ENCODE results near the gene FLT4. TPM values are rescaled to one million over a fixed set of nuclear protein-coding genes. Genes with fewer than 3 reads are reported as not detected.

FLT4 gene
- total RNA-seq, 2 donors from 2014 or later: 18.0 to 29.6 TPM

DNA sequence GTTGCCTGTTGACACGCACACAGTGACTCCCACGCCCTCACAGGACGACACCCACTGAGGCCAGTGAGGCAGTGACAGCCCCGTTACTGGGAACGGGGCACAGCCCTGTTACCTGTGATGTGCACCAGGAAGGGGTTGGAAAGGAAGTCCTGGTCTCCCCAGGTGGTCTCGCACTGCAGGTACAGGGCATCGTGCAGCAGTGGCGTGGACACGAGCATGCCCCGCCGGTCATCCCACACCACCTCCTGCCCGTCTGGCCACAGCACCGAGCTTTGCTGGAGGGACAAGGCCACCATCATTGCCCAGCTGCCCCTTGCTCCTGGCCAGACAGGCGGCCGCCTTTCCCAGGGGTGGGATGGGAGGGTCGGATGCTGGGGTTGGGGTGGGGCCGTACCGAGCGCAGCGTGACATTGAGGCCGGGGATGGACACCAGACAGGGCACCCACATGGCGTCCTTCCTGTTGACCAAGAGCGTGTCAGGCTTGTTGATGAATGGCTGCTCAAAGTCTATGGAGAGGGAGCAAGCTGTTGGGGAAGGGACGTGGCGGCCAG, 19.5 kb downstream of the FLT4 start:
- intact Hi-C loops (cut with DNase I): no loop called here
- no peak for DNase-seq (ENCODE audit: low spot score)

DNA sequence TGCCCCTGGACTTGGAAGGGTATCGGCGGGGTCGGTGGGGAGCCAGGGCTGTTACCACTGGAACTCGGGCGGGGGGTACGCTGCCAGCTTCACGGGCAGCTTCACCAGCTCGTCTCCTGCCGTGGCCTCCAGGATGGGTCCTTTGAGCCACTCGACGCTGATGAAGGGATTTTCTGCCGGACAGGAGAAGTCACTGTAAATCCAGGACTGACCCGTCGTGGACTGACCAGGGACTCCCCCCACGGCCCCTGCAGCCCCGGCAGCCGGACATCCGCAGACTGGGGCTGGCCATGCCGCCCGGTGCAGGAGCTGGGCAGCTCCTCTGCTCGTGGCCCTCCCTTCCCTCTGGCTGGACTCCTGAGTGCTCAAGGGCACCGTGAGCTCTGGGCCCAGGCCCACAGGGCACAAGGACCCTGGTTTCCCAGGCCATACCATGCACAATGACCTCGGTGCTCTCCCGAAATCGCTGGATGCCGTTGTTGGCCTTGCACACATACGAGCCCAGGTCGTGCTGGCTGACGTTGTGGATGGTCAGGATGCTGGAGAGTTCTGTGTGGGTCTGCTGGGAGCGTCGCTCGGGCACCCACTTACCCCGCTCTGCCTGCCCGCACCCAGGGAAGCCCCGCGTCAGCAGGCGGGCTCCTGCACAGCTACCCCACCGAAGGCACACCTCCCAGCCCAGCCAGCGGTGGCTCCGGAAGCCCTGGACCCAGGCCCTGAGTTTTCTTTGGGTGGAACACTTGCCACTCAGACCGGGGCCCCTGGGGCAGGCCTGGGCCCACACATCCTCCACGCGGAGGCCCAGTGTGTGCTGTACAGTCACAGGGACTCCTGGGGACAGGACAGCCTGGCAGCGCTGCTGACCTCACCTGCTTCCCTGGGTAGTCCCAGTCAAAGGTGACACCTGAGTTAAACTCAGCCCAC, 20.3 kb downstream of the FLT4 start:
- no peak for DNase-seq (ENCODE audit: low spot score)
- intact Hi-C loops (cut with DNase I): no loop called here

DNA sequence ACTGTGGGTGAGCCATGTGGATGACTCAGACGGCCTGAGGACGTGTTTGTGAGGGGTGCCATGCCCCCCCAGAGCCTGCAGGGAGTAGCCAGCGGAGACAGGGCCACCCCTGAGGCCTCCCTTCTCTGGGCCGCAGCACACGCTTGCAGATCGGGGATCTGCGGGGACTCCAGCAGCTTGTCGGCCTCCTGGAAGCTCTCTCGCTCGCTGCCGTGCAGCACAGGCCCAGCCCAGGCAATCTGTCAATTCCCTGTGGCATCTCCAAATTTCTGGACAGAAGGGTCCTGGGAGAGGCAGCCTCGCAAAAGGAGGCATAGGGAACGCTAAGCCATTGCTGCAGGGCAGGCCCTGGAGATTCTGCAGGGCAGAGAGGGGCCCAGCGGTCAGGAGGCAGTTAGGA, 21.2 kb downstream of the FLT4 start:
- DNase-seq (ENCODE audit: low spot score): no peak
- intact Hi-C loops (cut with DNase I): no loop called here

DNA sequence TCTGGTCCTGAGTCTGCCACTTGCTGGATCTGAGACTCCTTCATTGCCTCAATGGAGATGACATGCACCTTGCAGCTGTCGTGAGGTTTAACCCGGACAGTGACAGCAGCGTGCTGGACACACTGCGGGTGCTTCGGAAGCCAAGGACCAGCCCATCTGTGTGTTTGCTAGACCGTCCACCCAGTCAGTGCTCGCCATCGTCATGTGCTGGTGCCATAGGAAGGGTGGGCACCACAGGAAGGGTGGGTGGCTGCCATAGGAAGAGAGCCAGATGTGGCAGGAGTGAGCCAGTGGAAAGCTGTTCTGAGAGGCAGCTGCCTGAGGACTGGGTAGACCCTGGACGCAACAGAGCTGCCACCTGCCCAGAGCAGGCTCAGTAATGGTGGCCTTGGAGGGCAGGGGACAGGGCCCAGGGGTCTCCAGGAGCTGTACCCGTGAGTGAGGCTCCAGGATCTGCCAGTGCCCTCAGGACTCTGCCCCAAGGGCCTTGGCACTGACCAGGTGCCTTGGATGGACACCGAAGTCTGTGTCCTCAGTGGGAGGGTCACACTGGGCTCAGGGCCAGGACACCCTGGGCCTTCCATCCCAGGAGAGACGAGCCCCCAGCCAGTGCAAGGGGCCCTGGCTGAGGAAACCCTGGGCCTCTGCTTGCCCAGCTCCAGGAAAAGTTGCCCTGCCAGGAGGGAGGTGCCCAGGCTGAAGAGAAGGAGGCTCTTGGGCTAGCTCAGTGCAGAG, 21.8 kb downstream of the FLT4 start:
- no peak for DNase-seq (ENCODE audit: low spot score)
- intact Hi-C loops (cut with DNase I): no loop called here

DNA sequence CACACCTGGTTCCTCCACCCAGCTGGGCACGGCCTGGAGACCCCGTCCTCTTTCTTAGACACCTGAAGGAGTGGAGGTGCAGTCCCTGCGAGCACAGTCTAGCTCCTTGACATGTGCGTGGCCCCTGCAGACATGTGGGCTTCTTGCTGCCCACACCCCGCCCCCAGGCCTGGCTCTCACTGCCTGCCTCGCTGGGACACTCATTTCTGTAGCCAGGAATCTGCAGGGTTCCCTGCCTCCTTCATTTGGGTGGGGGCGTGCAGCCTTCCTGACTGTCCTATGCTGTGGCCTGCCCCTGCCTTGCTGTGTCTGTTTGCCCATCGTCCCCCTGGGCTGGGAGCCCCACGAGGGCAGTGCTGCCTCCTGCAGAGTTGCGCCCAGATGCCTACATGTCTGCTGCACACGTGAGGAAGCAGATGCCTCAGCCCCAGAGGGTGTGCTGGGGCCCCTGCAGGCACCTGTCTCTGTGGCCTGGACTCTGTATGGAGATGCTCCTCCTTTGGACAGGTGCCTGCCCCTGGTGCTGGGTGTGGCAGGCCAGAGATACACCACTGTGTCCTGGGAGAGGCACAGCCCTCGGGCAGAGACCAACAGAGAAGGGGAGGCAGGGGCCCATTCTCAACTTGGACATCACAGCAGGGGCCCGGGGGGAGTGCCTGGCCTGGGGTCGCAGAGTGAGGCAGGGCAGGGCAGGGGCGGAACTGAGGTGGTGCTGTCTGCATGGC, 22.6 kb downstream of the FLT4 start:
- intact Hi-C loops (cut with DNase I): no loop called here
- DNase-seq (ENCODE audit: low spot score): no peak

DNA sequence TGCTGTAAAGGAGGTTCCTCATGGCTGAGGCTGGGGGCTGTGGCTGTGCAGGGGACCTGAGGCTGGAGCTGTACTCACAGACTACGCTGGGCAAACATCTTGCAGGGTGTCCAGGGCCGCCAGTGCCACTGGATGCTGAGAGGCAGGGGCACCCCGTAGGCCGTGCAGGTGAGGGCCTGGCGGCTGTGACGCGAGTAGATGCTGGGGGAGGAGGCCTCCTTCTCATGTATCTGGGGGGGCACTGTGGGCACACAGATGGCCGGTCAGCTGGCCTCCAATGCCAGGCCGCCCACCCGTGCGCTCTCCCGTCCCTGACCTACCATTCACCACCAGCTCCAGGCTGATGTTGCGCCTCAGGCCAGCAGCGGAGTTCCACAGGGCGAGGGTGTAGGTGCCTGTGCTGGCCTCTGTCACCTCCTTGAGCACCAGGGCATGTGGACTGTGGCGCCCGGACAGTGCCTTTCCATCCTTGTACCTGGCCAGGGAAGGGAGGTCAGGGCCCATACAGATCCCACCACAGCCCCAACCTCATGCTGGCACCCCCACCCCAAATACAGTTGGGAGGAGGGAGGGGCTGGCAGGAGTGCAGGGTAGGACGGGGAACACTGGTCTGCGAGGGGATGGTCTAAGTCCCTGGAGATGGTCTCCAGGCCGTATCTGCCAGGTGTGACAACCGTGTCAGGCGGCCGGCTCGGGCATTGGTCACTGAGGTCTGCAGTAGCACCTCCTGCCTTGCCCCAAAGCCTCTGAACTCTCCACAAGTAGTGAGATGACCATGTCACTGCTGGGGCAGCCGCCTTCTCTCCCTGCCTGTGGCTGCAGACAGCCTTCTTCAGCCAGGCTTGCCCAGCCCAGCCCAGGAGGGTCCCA, 23.4 kb downstream of the FLT4 start:
- intact Hi-C loops (cut with DNase I): no loop called here
- no peak for DNase-seq (ENCODE audit: low spot score)

DNA sequence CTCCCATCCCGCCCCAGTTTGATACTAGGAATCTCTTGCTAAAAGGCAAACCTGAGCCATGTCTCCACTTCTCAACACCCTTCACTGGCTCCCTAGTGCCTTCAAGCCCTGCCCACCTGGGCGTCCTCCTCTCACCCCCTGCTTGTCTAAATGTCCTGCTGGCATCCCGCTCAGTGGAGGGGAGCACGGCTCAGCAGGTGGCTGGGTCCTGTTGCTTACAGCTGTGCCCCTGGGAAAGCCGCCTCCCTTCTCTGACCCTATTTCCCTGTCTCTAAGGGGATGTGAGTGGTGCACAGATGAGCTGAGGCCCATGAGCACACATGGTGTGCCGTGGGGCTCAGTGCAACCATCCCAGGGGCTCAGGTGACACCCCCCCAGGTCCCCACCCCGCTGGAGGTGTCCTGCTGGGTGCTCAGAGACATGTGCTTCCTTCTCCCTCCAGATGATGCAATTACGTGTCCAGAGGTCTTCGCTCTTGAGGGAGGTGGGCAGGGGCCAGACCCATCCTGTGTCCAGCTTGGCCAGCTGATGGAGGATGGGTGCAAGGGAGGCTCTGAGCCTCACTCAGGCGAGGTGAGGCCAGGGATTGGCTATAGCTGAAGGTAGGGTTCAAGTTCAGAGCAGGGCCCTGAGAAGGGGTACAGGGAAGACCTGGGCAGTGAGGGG, 24.1 kb downstream of the FLT4 start:
- intact Hi-C loops (cut with DNase I): no loop called here
- no peak for DNase-seq (ENCODE audit: low spot score)

DNA sequence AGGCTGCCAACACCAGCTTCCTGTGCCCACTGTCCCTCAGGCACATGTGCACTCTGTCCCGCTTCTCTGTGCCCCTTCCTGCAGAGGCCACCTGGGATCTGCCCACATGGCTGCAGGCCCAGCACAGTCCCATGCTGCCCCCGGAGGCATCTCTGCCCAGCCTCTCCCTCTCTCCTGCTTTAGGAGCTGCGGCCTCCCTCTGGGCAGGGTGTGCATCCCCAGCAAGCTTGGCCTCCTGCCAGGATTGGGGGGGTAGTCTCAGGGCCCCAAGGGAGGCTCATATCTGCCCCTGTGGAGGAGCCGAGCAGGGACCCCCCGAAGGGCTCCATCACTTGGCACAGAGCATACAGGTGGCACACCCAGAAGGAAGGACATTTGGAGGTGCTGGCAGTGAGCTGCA, 24.8 kb downstream of the FLT4 start:
- intact Hi-C loops (cut with DNase I): no loop called here
- no peak for DNase-seq (ENCODE audit: low spot score)

DNA sequence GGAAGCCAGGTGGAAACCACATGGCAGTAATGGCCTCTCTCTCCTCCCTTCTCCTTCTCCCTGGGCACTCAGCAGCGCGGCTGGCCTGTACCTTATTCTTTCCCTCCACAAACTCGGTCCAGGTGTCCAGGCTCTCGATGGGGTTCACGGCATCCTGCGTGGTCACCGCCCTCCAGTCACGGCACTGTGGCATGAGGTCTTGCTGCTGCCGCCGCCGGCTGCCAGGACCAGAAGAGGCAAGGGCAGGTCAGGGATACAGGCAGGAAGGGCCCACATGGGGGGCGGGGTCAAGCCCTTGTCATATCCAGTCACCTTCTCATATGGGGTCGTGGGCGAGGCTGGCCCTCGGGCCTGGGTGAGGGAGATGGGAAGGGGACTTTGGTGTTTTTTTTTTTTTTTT, 25.6 kb downstream of the FLT4 start:
- DNase-seq (ENCODE audit: low spot score): no peak
- intact Hi-C loops (cut with DNase I): no loop called here

DNA sequence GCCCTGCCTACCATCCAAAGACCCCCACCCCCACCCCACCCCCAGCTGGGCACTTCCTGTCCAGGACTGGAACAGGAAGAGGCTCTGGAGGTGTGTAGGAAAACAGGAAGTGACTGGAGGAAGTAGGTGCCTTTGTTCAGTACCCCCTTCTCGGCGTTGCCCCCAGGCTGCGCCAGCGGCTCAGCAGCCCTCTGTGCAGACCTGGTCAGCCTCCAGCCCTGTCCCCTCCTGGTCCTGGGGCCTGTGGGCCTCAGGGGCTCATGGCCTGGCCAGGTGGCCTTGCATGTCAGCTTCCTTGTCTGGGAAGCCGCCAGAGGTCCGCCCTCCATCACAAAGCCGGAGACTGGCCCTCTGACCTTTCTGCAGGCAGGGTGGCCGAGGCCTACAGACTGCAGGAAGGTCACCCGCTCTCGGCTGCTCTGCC, 26.0 kb downstream of the FLT4 start:
- DNase-seq (ENCODE audit: low spot score): no peak
- intact Hi-C loops (cut with DNase I): no loop called here

DNA sequence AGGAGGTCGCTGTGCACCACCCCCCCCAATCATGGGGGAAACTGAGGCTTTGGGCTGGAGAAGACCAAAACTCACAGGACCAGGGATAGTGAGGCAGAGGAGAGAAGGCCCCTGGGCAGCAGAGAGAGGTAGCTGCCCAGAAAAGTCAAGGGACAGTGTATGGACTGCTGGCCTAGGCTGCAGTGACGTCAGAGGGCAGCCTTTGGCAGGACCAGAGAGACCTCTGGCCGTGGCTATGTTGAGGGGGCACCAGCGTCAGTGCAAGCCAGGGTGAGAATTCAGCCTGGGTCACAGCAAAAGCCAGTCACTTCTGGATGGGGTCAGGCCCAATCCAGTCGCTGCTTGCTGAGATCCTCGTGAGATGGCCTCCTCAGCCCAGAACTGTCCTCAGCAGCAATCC, 26.5 kb downstream of the FLT4 start:
- intact Hi-C loops (cut with DNase I): no loop called here
- DNase-seq (ENCODE audit: low spot score): no peak

DNA sequence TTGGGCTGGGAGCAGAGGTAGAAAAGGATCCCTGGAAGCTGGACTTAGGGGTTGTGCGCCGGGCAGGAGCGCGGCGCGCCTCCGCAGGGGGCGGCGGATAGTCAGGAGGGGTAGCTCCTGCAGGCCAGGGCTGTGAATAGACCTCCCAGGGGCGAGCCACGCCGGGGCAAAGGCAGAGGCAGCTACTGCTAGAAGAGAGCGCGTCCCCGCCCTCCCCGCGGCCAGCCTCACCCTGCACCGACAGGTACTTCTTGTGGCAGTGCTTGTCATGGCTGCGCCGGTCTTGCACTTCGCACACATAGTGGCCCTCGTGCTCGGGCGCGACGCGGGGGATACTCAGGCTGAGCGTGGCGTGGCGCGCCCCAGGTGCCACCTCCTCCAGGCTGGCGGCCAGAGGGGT, 28.1 kb downstream of the FLT4 start:
- no peak for DNase-seq (ENCODE audit: low spot score)
- intact Hi-C loops (cut with DNase I): no loop called here

DNA sequence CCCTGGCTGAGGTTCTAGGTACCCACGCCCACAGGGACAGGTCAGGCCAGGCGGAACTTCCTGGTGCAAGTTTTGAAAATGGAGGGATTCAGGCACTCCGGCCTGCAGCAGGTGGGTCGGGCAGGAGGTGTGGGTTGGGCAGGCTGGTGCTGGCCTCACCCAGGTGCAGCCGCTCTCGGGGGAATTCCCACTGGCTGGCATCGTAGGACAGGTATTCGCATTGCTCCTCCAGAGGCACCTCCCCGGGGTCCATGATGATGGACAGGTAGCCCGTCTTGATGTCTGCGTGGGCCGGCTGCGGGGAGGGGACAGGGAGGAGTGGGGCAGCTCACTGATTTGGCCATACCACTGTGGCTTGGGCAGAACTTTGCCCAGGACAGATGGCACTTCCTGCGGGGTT, 29.4 kb downstream of the FLT4 start:
- intact Hi-C loops (cut with DNase I): no loop called here
- no peak for DNase-seq (ENCODE audit: low spot score)

DNA sequence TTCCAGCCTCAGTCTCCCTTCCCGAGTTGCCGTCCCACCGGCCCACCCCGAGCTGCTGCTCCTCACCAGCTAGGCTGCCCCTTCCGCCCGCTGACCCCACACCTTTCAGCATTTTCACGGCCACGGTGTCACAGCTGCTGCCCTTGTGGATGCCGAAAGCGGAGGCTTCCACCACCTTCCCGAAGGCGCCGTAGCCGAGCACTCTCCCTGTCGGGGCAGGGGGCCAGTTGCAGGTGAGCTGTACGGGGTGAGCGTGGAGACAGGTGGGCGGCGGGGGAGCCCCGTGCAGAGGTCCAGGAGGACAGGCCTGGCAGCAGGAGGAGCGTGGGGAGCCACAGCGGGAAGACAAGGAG, 29.9 kb downstream of the FLT4 start:
- intact Hi-C loops (cut with DNase I): no loop called here
- DNase-seq (ENCODE audit: low spot score): no peak

DNA sequence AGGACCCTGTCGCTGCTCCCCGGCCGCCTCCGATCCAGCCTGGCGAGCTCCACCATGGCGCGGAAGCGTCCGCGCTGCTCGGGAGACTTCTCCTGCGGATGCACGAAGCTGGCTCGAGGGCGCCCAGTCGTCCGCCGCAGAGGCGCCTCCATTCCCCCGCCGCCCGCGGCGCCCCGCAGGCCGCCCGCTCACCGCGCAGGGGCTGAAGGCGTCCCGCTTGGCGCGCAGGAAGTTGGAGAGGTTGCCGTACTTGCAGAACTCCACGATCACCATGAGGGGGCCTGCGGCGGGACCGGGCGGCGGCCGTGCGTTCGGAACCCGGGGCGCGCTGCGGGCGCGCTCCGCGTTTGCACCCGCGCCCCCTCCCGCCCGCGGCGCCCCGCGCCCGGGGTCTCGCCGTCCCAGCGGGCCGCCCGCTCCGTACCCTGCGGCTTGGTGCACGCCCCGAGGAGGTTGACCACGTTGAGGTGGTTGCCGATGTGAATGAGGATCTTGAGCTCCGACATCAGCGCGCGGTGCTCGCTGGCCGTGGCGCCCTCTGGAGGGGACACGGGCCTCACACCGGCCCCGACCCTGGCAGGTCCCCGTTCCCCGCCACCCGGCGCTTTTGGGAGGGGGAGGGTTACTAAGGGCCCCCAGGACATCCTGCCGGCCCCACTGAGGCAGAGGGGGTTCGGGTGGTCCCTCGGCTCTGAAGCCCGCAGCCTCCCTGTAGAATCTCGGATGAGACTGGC, 30.4 kb downstream of the FLT4 start:
- intact Hi-C loops (cut with DNase I): no loop called here

DNA sequence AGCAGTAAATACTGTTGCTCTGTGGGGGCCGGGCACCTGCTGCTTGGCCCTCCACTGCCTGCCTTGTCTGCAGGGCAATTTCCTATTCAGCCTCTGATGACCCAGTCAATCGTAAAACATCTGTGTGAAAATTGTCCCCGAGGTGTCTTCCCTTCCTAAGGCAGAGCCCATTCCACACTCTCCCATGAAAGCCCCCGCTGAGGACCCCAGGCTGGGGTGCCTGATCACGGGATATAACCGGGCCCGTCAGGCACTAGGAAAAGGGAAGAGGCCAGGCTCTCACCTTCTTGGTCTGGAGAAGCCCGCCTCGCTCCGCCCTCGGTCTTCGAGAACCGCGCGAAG, 30.9 kb downstream of the FLT4 start:
- no peak for DNase-seq (ENCODE audit: low spot score)
- intact Hi-C loops (cut with DNase I): no loop called here

More for the DNA sequence above, 30.4 kb downstream of the FLT4 start:
- no peak for DNase-seq (ENCODE audit: low spot score)

DNA sequence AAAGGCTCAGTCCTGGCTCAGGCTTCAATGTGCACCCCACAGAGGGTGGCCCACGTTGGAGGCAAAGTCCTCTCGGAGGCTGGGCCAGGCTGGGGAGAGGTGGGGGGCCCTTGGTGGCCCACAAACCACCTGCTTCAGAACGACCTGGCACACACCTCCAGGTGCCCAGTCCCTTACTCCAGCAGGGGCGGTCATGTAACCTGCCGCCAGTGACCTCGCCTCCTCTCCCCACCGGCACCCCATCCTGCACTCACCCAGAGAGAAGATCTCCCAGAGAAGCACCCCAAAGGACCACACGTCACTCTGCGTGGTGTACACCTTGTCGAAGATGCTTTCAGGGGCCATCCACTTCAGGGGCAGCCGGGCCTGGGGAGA, 35.6 kb downstream of the FLT4 start:
- DNase-seq (ENCODE audit: low spot score): no peak
- intact Hi-C loops (cut with DNase I): no loop called here

DNA sequence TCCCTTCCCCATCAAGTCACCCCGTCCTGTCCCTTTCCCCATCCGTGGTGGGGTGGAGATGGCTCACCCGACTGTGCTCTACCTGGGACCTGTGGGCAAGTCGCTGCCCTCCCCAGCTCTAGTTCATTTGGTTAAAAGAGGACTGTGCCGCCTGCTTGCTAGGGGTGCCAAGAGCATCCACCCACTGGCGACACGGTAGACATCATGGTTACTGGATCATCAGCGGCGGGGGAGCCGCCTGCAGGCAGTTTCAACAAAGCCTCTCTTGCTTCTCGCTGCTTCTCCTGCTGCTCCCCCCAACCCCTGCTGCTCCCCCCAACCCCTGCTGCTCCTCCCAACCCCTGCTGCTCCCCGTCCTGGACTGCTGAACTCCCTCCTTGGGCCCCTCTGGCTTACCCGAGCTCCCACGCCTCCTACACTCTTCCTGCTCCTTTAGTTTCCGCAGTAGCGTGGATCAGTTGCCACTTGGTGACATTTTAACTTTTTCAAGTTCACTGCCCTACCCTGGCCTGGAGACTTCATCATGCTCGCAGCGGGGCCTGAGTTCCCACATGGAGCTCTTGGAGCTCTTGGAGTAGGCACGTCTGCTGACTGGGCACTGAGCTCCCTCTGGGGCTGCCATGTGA, 36.1 kb downstream of the FLT4 start:
- no peak for DNase-seq (ENCODE audit: low spot score)
- intact Hi-C loops (cut with DNase I): no loop called here
